Stimulated activated memory B cell treated with anti-CD40 and anti-IgM and Interleukin-4, amounts not matched to agents 10 μg/mL and 1 μg/mL and 100 μg/mL, for 72 hours (primary cell): ENCODE results near the gene ARID1A.
"Not testable (repeated sequence)": the region's sequence is repeated elsewhere in the genome, so short reads cannot be mapped to it uniquely, and the experiment has no call there.

ENCODE experiments used
- ATAC-seq: fragments of 150-1000 bp; cut with Tn5 transposase; 2 replicates; pipeline ENCODE4 v1.10.0; 2021
- H3K27ac Mint-ChIP-seq: one replicate; pipeline ENCODE4 v1.8.0; 2022; ENCODE audit warnings: mild to moderate bottlenecking, mixed read lengths
- H3K27me3 Mint-ChIP-seq: one replicate; pipeline ENCODE4 v1.8.0; 2022; ENCODE audit warnings: mixed read lengths
- H3K36me3 Mint-ChIP-seq: one replicate; pipeline ENCODE4 v1.8.0; 2022; ENCODE audit warnings: mixed read lengths
- H3K4me1 Mint-ChIP-seq: one replicate; pipeline ENCODE4 v1.8.0; 2022; ENCODE audit warnings: mixed read lengths
- H3K4me3 Mint-ChIP-seq: one replicate; pipeline ENCODE4 v1.8.0; 2022; ENCODE audit warnings: mild to moderate bottlenecking, moderate library complexity, mixed read lengths
- H3K9me3 Mint-ChIP-seq: one replicate; pipeline ENCODE4 v1.8.0; 2022; ENCODE audit warnings: mixed read lengths

The ARID1A gene

DNA sequence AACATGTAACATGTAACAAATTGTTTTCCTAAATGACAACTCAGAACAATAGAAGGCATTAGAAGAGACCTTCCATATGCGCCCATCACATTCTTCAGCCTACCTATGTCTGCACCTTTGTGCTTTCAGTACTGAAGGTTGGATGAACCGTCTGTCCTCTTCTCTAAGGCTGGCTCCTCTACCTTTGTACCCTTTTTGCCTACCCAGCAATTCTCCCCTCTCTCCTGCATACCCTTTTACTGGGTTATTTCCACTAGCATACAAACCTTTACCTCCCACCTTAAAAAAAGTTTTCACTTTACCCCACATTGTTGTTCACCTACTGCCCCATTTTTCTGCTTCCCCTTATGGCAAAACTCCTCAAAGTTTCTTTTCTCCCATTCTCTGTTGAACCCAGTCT lies 97.1 kb downstream of the ARID1A start:
- Mint-ChIP-seq H3K4me1 (peaks cover 28% of the 10 kb centered on the region), H3K36me3 (peaks cover 41% of the 10 kb centered on the region), H3K27me3 (no peaks in the 10 kb centered on the region), H3K4me3 (no peak overlapping the region), H3K9me3 (no peaks in the 10 kb centered on the region), H3K27ac (peak overlapping the region; percentile 6)
- no peak for ATAC-seq

DNA sequence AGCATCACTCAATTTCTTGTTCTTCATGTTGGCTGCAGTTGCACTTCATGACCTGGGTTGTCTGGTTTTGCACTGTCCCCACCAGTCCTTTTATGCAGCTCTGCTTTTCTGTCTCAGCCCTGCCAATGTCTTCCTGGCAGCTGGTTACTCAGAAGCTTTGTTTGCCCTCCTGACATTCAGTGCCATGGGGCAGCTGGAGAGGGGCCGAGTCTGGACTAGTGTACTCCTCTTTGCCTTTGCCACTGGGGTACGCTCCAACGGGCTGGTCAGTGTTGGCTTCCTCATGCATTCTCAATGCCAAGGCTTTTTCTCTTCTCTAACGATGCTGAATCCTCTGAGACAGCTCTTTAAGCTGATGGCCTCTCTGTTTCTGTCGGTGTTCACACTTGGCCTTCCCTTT lies 98.6 kb downstream of the ARID1A start:
- H3K4me3 Mint-ChIP-seq, result no peak overlapping the region
- H3K9me3 Mint-ChIP-seq, result no peaks in the 10 kb centered on the region
- no peak for ATAC-seq
- H3K36me3 Mint-ChIP-seq, result peaks cover 41% of the 10 kb centered on the region
- no peak overlapping the region for H3K27ac Mint-ChIP-seq
- H3K27me3 Mint-ChIP-seq, result no peaks in the 10 kb centered on the region
- H3K4me1 Mint-ChIP-seq, result peaks cover 17% of the 10 kb centered on the region

DNA sequence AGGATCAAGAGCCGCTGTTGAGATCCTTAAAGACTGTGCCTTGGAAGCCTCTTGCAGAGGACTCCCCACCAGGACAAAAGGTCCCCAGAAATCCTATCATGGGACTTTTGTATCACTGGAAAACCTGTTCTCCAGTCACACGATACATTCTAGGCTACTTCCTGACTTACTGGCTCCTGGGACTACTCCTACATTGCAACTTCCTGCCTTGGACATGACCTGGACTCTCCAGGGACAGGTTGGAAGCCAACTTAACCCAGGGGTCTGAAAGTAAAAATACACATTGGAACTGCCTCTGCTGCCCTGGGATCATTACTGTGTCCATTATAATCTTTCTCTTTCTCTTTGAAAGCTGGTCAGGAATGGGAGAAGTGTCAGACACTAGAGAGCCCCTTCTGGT lies 101.8 kb downstream of the ARID1A start:
- Mint-ChIP-seq H3K9me3 (no peaks in the 10 kb centered on the region), H3K27me3 (no peaks in the 10 kb centered on the region), H3K27ac (no peak overlapping the region), H3K36me3 (peaks cover 31% of the 10 kb centered on the region), H3K4me1 (peaks cover 18% of the 10 kb centered on the region), H3K4me3 (no peak overlapping the region)
- ATAC-seq, result no peak

DNA sequence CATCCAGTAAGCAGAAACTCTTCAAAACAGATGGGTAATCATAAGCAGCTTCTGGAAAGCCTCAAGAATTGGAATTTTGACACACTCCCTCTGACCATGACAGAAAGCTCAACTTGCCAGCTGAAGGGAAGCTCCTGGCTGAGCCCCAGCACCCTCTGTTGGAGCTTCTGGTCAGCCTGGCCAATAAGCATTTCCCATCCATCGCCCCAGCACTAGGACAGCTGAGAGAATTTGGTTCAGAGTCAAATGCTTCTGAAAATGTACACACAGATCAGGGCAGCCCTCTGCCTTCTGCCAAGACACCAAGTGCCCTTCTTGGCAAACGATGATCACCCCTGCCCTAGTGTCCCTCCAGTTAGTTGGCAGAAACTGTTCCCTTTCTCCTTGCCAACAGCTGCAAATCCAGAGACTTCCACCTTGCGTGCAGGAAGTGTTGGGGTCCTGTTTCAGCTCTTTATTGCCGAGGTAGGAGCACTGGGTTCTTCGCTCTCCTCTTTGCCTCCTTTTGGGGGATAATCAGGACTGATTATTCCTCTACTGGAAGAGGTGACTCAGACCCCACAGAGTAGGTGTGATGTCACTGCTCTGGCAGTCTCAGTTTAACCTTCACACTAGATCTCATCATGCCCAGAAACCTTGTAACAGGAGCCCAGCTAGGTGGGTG lies 103.8 kb downstream of the ARID1A start:
- Mint-ChIP-seq H3K27me3 (no peaks in the 10 kb centered on the region), H3K27ac (peak overlapping the region; percentile 53), H3K4me1 (peaks cover 14% of the 10 kb centered on the region), H3K9me3 (no peaks in the 10 kb centered on the region), H3K36me3 (peaks cover 12% of the 10 kb centered on the region), H3K4me3 (no peak overlapping the region)
- ATAC-seq, result no peak

DNA sequence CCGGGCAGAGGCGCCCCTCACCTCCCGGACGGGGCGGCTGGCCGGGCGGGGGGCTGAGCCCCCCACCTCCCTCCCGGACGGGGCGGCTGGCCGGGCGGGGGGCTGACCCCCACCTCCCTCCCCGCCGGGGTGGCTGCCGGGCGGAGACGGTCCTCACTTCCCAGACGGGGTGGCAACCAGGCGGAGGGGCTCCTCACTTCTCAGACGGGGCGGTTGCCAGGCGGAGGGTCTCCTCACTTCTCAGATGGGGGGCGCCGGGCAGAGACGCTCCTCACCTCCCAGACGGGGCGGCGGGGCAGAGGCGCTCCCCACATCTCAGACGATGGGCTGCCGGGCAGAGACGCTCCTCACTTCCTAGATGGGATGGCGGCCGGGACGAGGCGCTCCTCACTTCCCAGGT lies 108.1 kb downstream of the ARID1A start:
- H3K9me3 Mint-ChIP-seq, H3K27me3 Mint-ChIP-seq, H3K36me3 Mint-ChIP-seq, ATAC-seq, H3K4me3 Mint-ChIP-seq, H3K27ac Mint-ChIP-seq: not testable (repeated sequence)
- peaks cover 11% of the 10 kb centered on the region for H3K4me1 Mint-ChIP-seq

DNA sequence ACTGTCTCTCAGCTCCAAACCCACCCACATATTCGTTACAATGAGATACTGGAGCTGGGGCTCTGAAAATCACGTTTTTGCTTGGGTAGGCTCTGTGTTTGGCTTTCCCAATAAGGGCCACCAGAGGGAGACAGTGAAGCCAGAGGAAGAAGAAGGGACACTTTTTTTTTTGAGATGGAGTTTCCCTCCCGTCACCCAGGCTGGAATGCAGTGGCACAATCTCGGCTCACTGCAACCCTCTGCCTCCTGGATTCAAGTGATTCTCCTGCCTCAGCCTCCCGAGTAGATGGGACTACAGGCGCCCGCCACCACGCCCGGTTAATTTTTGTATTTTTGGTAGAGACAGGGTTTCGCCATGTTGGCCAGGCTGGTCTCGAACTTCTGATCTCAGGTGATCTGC lies 114.3 kb downstream of the ARID1A start:
- not testable (repeated sequence) for H3K9me3 Mint-ChIP-seq, H3K36me3 Mint-ChIP-seq, H3K4me1 Mint-ChIP-seq, H3K4me3 Mint-ChIP-seq, H3K27me3 Mint-ChIP-seq
- peak; percentile 67 for ATAC-seq
- peak overlapping the region; percentile 59 for H3K27ac Mint-ChIP-seq

DNA sequence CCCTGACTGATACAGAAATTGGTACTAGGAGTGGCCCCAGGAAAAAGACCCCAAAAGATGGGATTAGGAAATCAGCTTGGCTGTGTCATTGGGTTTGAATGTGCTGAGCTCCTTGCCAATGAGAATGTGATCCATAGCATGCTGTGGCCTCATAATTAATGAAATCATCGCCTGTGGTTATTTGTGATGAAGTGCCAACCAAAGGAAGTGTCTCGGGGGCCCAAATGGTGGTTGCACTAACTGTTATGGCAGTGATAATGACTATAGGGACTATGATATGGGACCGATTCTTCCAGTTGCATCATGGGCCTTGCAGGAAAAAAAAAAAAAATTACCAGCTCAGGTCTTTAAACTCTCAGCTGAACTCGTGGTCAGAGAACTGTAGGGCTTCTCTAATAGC lies 115.2 kb downstream of the ARID1A start:
- no peaks in the 10 kb centered on the region for H3K36me3 Mint-ChIP-seq
- no peak for ATAC-seq
- no peaks in the 10 kb centered on the region for H3K9me3 Mint-ChIP-seq
- H3K4me1 Mint-ChIP-seq, result peaks cover 8% of the 10 kb centered on the region
- no peaks in the 10 kb centered on the region for H3K27me3 Mint-ChIP-seq
- H3K27ac Mint-ChIP-seq, result no peak overlapping the region
- no peak overlapping the region for H3K4me3 Mint-ChIP-seq

DNA sequence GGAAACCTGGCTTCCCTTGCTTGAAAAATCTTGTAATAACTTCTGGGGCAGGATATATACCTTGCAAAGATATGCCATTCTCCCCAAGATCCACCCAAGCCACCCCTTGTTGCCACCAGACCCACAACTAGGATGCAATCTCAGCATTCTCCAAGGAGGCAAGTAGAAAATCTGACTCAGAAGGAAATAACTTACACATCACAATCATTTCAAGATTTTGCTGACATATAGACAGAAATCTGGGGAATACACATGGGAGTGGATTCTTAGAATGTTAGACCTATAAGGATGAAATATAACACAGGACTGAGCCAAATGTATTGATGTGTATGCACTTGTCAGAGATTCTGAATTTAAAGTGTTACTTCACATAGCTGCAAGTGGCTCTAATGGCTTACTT lies 115.9 kb downstream of the ARID1A start:
- H3K4me1 Mint-ChIP-seq, result peaks cover 8% of the 10 kb centered on the region
- no peak overlapping the region for H3K27ac Mint-ChIP-seq
- H3K36me3 Mint-ChIP-seq, result no peaks in the 10 kb centered on the region
- no peak for ATAC-seq
- no peaks in the 10 kb centered on the region for H3K27me3 Mint-ChIP-seq
- no peaks in the 10 kb centered on the region for H3K9me3 Mint-ChIP-seq
- no peak overlapping the region for H3K4me3 Mint-ChIP-seq

DNA sequence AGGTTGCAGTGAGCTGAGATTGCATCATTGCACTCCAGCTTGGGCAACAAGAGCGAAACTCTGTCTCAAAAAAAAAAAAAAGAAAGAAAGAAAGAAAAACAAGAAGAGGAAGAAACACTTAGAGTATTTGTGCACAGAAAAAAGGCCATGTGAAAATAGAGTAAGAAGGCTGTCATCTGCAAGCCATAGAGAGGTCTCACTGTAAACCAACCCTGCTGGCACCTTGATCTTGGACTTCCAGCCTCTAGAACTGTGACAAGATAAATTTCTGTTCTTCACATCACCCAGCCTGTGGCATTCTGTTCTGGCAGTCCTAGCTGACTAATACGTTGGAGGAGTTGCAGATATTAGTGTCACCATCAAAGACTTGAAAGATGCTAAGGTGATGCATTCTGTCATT lies 118.6 kb downstream of the ARID1A start:
- H3K27ac Mint-ChIP-seq, result no peak overlapping the region
- H3K27me3 Mint-ChIP-seq, result no peaks in the 10 kb centered on the region
- H3K4me1 Mint-ChIP-seq, result peaks cover 8% of the 10 kb centered on the region
- no peaks in the 10 kb centered on the region for H3K9me3 Mint-ChIP-seq
- H3K36me3 Mint-ChIP-seq, result no peaks in the 10 kb centered on the region
- H3K4me3 Mint-ChIP-seq, result no peak overlapping the region
- no peak for ATAC-seq

DNA sequence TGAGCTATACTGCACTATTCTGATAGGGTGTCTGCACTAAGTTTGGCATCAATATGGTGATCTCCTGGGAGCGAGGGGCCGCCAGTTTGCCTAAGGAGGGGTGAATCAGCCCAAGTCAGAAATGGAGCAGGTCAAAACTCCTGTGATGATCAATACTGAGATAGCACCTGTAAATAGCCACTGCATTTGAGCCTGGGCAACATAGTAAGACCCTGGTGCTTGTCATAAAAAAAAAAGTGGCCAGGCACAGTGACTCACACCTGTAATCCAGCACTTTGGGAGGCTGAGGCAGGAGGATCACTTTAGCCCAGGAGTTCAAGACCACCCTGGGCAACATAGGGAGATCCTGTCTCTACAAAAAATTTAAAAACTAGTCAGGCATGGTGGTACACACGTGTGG lies 119.1 kb downstream of the ARID1A start:
- Mint-ChIP-seq H3K36me3 (no peaks in the 10 kb centered on the region), H3K27me3 (no peaks in the 10 kb centered on the region), H3K27ac (no peak overlapping the region), H3K4me1 (peaks cover 9% of the 10 kb centered on the region), H3K9me3 (no peaks in the 10 kb centered on the region), H3K4me3 (no peak overlapping the region)
- ATAC-seq, result no peak

DNA sequence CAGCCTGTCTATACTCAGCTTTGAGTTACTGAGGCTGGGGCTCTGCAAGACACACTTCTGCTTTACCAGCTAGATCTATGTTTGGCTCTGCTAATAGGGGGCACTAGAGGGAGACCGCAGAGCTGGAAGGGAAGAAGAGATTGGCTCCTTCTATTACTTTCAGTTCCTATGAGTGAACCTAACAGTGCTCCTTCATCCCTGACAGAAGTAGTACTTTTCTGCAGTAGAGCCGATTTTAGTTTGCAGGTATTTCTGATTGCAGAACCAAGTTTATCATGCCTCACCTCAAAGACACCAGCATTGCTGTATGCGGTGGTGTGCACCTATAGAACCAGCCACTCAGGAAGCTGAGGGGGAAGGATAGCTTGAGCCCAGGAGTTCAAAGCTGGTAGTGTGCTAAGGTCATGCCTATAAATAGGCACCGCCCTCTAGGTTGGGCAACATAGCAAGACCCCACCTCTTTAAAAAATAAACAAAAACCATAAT lies 125.0 kb downstream of the ARID1A start:
- peak; percentile 100 for ATAC-seq
- peak overlapping the region; percentile 43 for H3K4me3 Mint-ChIP-seq
- no peaks in the 10 kb centered on the region for H3K36me3 Mint-ChIP-seq
- H3K27me3 Mint-ChIP-seq, result no peaks in the 10 kb centered on the region
- peak overlapping the region; percentile 72 for H3K27ac Mint-ChIP-seq
- H3K9me3 Mint-ChIP-seq, result no peaks in the 10 kb centered on the region
- peaks cover 28% of the 10 kb centered on the region for H3K4me1 Mint-ChIP-seq

DNA sequence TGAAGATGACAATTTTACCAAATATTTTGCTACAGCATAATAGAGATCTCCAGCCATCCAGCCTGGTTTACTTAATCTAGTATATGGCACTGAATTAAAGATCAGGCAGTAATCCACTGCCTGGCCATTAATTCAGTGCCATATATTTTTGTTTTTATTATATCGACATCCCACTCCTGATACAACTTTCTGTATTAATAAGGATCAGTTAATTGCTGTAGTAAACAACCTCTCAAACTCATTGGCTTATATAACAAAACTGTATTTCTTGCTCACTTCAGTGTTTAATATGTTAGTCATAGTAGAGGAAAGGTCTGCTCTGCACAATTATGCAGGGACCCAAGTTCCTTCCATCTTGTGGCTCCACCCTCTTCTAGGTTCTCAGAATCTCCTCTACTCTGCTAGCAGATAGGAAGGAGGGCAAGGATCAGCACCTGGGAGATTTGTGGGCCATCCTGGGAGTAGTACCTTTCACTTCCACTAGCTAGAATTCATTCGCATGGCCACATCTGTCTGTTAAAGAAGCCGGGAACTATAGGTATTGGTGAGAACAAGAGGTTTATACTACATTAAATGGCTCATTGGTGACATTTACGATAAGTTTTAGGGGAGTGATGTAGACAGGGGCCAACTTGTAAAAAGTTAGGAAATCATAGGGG lies 127.1 kb downstream of the ARID1A start:
- H3K4me3 Mint-ChIP-seq, result no peak overlapping the region
- ATAC-seq, result no peak
- peaks cover 6% of the 10 kb centered on the region for H3K36me3 Mint-ChIP-seq
- no peaks in the 10 kb centered on the region for H3K9me3 Mint-ChIP-seq
- no peak overlapping the region for H3K27ac Mint-ChIP-seq
- H3K4me1 Mint-ChIP-seq, result peaks cover 41% of the 10 kb centered on the region
- no peaks in the 10 kb centered on the region for H3K27me3 Mint-ChIP-seq

DNA sequence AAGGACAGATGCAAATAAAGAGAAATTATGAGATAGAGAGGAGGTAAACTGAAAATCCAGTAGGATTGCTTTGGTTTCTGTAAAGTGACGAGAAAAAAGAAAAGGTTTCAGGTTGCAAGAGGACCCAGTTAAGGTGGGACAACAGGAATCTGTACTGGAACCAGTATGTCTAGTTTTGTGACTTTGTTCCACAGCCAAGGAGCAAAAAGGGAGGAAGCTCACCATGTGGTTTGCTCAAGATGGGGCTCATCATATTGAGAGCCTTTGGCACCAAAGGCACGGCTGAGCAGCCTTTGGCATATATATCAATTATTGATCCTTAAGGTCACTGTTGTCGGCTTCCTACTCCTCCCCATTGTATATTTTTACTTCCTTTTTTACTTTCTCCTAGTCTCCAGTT lies 128.9 kb downstream of the ARID1A start:
- H3K36me3 Mint-ChIP-seq, result peaks cover 13% of the 10 kb centered on the region
- H3K4me3 Mint-ChIP-seq, result no peak overlapping the region
- peaks cover 60% of the 10 kb centered on the region for H3K4me1 Mint-ChIP-seq
- no peaks in the 10 kb centered on the region for H3K27me3 Mint-ChIP-seq
- no peak for ATAC-seq
- no peaks in the 10 kb centered on the region for H3K9me3 Mint-ChIP-seq
- peak overlapping the region; percentile 88 for H3K27ac Mint-ChIP-seq

DNA sequence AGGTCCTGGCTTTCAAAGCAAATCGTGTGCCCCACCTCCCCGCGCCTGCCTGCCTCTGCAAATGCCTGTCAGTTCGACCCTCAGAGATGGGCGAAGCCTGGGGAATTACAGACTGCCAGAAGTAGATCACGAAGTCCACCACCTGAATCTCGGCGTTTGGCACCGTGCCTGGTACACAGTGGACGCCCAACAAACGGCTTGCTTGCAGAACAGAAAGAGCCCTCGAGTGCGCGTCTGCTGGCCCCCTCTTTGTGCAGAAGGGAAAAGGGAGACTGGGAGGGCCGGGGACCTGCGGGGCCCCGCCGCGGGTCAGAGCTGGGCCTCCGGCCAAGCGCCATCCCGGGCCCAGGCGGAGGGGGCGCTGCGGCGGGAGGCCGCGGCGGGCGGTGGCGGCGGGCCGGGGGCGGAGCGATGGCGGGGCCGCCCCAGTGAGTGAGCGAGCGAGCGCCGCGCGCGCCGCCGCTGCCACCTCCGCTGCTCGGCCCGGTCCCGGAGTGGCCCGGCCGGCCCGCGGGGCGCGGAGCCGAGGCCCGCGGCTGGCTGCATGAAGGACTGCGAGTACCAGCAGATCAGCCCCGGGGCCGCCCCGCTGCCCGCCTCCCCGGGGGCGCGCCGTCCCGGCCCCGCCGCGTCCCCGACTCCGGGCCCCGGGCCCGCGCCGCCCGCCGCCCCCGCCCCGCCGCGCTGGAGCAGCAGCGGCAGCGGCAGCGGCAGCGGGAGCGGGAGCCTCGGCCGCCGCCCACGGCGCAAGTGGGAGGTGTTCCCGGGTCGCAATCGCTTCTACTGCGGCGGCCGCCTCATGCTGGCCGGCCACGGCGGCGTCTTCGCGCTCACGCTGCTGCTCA lies 130.7 kb downstream of the ARID1A start, which contains the start of gene ZDHHC18:
ZDHHC18 (plus strand) TSS at position 428 of the 845 bp plus-strand sequence; CDS start at position 545, 117 bp downstream.
- peaks cover 21% of the 10 kb centered on the region for H3K36me3 Mint-ChIP-seq
- ATAC-seq, result peak; percentile 88
- H3K4me3 Mint-ChIP-seq, result peak within 1 kb of the TSS; percentile 95
- peak within 1 kb of the TSS; percentile 88 for H3K27ac Mint-ChIP-seq
- H3K9me3 Mint-ChIP-seq, result no peaks in the 10 kb centered on the region
- H3K27me3 Mint-ChIP-seq, result no peaks in the 10 kb centered on the region
- H3K4me1 Mint-ChIP-seq, result peaks cover 55% of the 10 kb centered on the region

DNA sequence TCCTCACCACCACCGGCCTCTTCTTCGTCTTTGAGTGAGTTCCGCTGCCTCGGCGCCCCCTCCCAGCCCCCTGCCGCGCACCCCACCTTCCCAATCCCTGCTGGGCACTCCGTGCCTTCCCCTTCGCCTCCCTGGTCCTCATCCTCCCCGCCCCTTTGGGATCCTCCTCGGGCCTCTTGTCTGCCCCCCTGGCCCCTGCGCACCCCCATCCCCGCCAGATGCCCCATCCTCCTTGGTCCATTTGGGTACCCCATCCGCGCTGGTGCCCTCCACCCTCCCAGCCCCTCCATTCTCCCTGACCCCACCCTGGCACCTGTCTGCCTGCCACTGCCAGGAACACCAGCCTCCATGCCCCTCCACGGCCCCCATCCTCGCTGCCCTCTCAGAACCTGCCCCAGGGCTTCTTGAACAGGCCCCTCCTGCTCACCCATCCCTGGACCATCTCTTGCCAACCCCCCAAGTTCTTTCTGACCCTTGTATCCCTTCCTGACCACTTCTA lies 131.3 kb downstream of the ARID1A start:
- ATAC-seq, result peak; percentile 2
- peak overlapping the region; percentile 88 for H3K27ac Mint-ChIP-seq
- H3K4me3 Mint-ChIP-seq, result peak overlapping the region; percentile 94
- H3K4me1 Mint-ChIP-seq, result peaks cover 60% of the 10 kb centered on the region
- no peaks in the 10 kb centered on the region for H3K27me3 Mint-ChIP-seq
- H3K9me3 Mint-ChIP-seq, result no peaks in the 10 kb centered on the region
- peaks cover 23% of the 10 kb centered on the region for H3K36me3 Mint-ChIP-seq
